K562 (cell line): ENCODE measurements around the gene ST6GAL1. TPM values are rescaled to one million over a fixed set of nuclear protein-coding genes. Genes with fewer than 3 reads are reported as not detected.
A peak's percentile ranks its signal among the peaks of the same experiment; 100 is the strongest.

ENCODE experiments used
- ATAC-seq: fragments of 200-7000 bp; cut with Tn5 transposase; 3 replicates; pipeline ENCODE4 v1.9.1; 2020; ENCODE audit warnings: moderate library complexity
- BruUV-seq: library from RNA; stranded (reverse); fragments of 400-500 nt; replicated peaks from 2 replicates; lab custom pipeline; 2021; lab: Mats Ljungman, UMichigan
- CTCF ChIA-PET: fragments of 300-600 bp; formaldehyde crosslinking; extraction: SDS; loops from one replicate; lab custom pipeline; 2021; ENCODE audit warnings: low intra/inter-chr PET ratio; lab: Yijun Ruan, JAX
- POLR2A ChIA-PET: fragments of 300-600, 350-650 bp; sonication (Branson Sonifier 250); formaldehyde crosslinking; extraction: SDS; loops from one replicate; lab custom pipeline; 2021; ENCODE audit warnings: antibody characterized with exemption, inconsistent platforms; lab: Yijun Ruan, JAX
- DNase-seq, 4 experiments: peaks; one replicate each; pipeline versions ENCODE4 v3.0.0 to v3.0.0-alpha.2; 2011 to 2018; ENCODE audit warnings: low spot score in 3 of 4, mixed read lengths in 3 of 4; ENCODE audit errors: extremely low read depth in 1 of 4
- FAIRE-seq: peaks from 2 replicates; lab custom pipeline; 2011; peaks lifted over from hg19 to GRCh38; lab: Jason Lieb, UNC
- H2AFZ ChIP-seq: 2 replicates; pipeline ENCODE4 v1.6.0; 2011; ENCODE audit warnings: low read depth, low read length, control low read depth, inconsistent platforms
- H3K27ac ChIP-seq: fragments of 200-600 bp; 3 replicates; pipeline ENCODE4 v1.8.0; 2011; ENCODE audit warnings: low read depth, mild to moderate bottlenecking, control low read depth, inconsistent platforms, low read length, moderate library complexity, mixed read lengths; ENCODE audit errors: extremely low read depth
- H3K27me3 ChIP-seq, 2 experiments: fragments of 300-600 bp in 1 of 2; 2 replicates in 1 of 2; 3 replicates in 1 of 2; pipeline versions ENCODE4 v1.6.0 to v1.8.0; 2011; ENCODE audit warnings: inconsistent platforms in 2 of 2, low read length in 2 of 2, mild to moderate bottlenecking in 1 of 2, mixed read lengths in 1 of 2, moderate library complexity in 1 of 2; ENCODE audit not compliant: control insufficient read depth in 2 of 2, insufficient read depth in 2 of 2
- H3K36me3 ChIP-seq: fragments of 300-600 bp; 3 replicates; pipeline ENCODE4 v1.8.0; 2011; ENCODE audit warnings: mild to moderate bottlenecking, low read length, inconsistent platforms; ENCODE audit not compliant: control insufficient read depth, insufficient read depth
- H3K4me1 ChIP-seq, 2 experiments: fragments of 200-600 bp in 1 of 2; replicated peaks in 1 of 2; 2 replicates in 1 of 2; 3 replicates in 1 of 2; pipeline versions ENCODE4 v1.5.1 to v1.8.0; 2011; ENCODE audit warnings: inconsistent platforms in 2 of 2, low read length in 2 of 2, mild to moderate bottlenecking in 1 of 2, mixed read lengths in 1 of 2, moderate library complexity in 1 of 2; ENCODE audit not compliant: control insufficient read depth in 2 of 2, insufficient read depth in 2 of 2
- H3K4me2 ChIP-seq: 2 replicates; pipeline ENCODE4 v1.6.1; 2011; ENCODE audit warnings: low read length, control low read depth, inconsistent platforms, mixed read lengths; ENCODE audit not compliant: insufficient read depth
- H3K4me3 ChIP-seq: fragments of 200-600 bp; sonication (generic), shearing (Covaris generic); 2 replicates; pipeline ENCODE4 v1.5.1; 2016; ENCODE audit warnings: control low read depth, inconsistent platforms
- H3K79me2 ChIP-seq: fragments of 200-600 bp; 3 replicates; pipeline ENCODE4 v1.8.0; 2011; ENCODE audit warnings: low read length, inconsistent platforms; ENCODE audit not compliant: control insufficient read depth, insufficient read depth
- H3K9ac ChIP-seq, 2 experiments: 2 replicates each; pipeline versions ENCODE4 v1.6.0 to v1.6.1; 2011; ENCODE audit warnings: low read depth in 2 of 2, low read length in 2 of 2, control low read depth in 1 of 2, inconsistent platforms in 1 of 2, mild to moderate bottlenecking in 1 of 2, mixed read lengths in 1 of 2; ENCODE audit not compliant: insufficient read depth in 1 of 2
- H3K9me1 ChIP-seq: one replicate; pipeline ENCODE4 v1.6.0; 2011; ENCODE audit warnings: inconsistent platforms, mild to moderate bottlenecking, low read length, moderate library complexity; ENCODE audit not compliant: control insufficient read depth, insufficient read depth
- H3K9me3 ChIP-seq: replicated peaks from 2 replicates; pipeline ENCODE4 v1.5.1; 2011; ENCODE audit warnings: low read depth, low read length, inconsistent platforms; ENCODE audit not compliant: control insufficient read depth, insufficient read depth
- H4K20me1 ChIP-seq: replicated peaks from 2 replicates; pipeline ENCODE4 v1.6.1; 2011; ENCODE audit warnings: low read length, inconsistent platforms, mixed read lengths; ENCODE audit not compliant: control insufficient read depth, insufficient read depth
- FOXO4 ChIP-seq: fragments of 450-650 bp; formaldehyde crosslinking; IDR thresholded peaks from 2 replicates; pipeline ENCODE4 v1.4.0; 2020; ENCODE audit warnings: mild to moderate bottlenecking, moderate library complexity
- KDM4B ChIP-seq, 2 experiments: fragments of 450-650 bp in 1 of 2; sonication (generic) in 1 of 2; IDR thresholded peaks; 2 replicates each; pipeline ENCODE4 v1.6.1; 2016 to 2017; ENCODE audit warnings: borderline replicate concordance in 2 of 2, antibody characterized with exemption in 1 of 2, low read depth in 1 of 2, mild to moderate bottlenecking in 1 of 2
- MEF2A ChIP-seq: IDR thresholded peaks from 2 replicates; pipeline ENCODE4 v1.6.1; 2011; ENCODE audit warnings: low read depth, mild to moderate bottlenecking, low read length, moderate library complexity; ENCODE audit not compliant: control insufficient read depth
- MEF2D ChIP-seq: conservative IDR thresholded peaks from 2 replicates; pipeline ENCODE4 v1.6.1; 2016; ENCODE audit warnings: low read depth, missing genetic modification characterization, missing compliant biosample characterization
- NRF1 ChIP-seq, 2 experiments: fragments of 450-650 bp; IDR thresholded peaks in 1 of 2; conservative IDR thresholded peaks in 1 of 2; 2 replicates each; pipeline ENCODE4 v1.6.1; 2014; ENCODE audit warnings: mild to moderate bottlenecking in 2 of 2
- RUNX1 ChIP-seq: sonication (generic); IDR thresholded peaks from 2 replicates; pipeline ENCODE4 v1.6.1; 2016; ENCODE audit warnings: antibody characterized with exemption, low read depth
- SMC3 ChIP-seq: conservative IDR thresholded peaks from 2 replicates; pipeline ENCODE4 v1.6.1; 2011; ENCODE audit warnings: low read depth, low read length, improper control_type of control experiment; ENCODE audit not compliant: insufficient read depth
- THRA ChIP-seq: fragments of 450-650 bp; IDR thresholded peaks from 2 replicates; pipeline ENCODE4 v1.6.1; 2017; ENCODE audit warnings: mild to moderate bottlenecking, moderate library complexity
- ZNF511 ChIP-seq: sonication (generic); formaldehyde crosslinking; IDR thresholded peaks from 2 replicates; pipeline ENCODE4 v1.8.0; 2022; ENCODE audit warnings: mild to moderate bottlenecking, missing genetic modification reagents
- in situ Hi-C: fragments of 300-500 bp; cut with MboI; formaldehyde crosslinking; loops from 4 replicates; pipeline ENCODE4 v1.15.0; 2018; ENCODE audit warnings: inconsistent platforms, mixed read lengths
- intact Hi-C: fragments of 100-400 bp; cut with micrococcal nuclease; formaldehyde crosslinking; loops from 2 replicates; pipeline ENCODE4 v1.14.2; 2022
- polyA plus RNA-seq, 8 experiments: library from polyadenylated mRNA; depleted of rRNA in 4 of 8; stranded (reverse) in 5 of 8; unstranded in 3 of 8; fragments of >200 nt; fragmentation: Nextera tagmentation in 2 of 8; fragmentation: Illumina TruSeq in 1 of 8; extraction: Ambion mirVana in 2 of 8; extraction: Trizol in 1 of 8; gene quantifications; 2 replicates each; pipeline versions ENCODE4 v1.2.1 to v1.2.3, GENCODE V29; 2011 to 2014; ENCODE audit warnings: inconsistent platforms in 1 of 8, missing spikeins in 1 of 8
- total RNA-seq, 7 experiments: library from RNA; depleted of rRNA in 6 of 7; stranded (reverse); fragments of >200 nt in 6 of 7; fragmentation: Illumina TruSeq in 2 of 7; extraction: Trizol in 2 of 7; gene quantifications; 2 replicates each; pipeline versions ENCODE4 v1.2.1 to v1.2.3, GENCODE V29; 2011 to 2021; ENCODE audit warnings: low replicate concordance in 1 of 7

The ST6GAL1 gene
- total and polyA plus RNA-seq, 9 of the 15 experiments (the other 6 are each of a cell fraction or from before 2014, with no cell fraction given): 31.9 to 145 (median 71.0) TPM

- Histone ChIP-seq H2AFZ (no peak overlapping the region), H3K9me1 (no peaks in the 10 kb centered on the region), H3K9me3 (no peaks in the 10 kb centered on the region), H3K27ac (no peak overlapping the region), H3K9ac (no peak overlapping the region), H3K4me1 (peaks cover 0 to 14% of the 10 kb centered on the region in 2 experiments; a peak in 3 of 5 replicates), H3K4me2 (no peak overlapping the region), H3K27me3 (no peaks in the 10 kb centered on the region), H4K20me1 (no peaks in the 10 kb centered on the region), H3K4me3 (no peak overlapping the region), H3K79me2 (peaks cover 26% of the 10 kb centered on the region), H3K36me3 (peaks cover 19% of the 10 kb centered on the region; the same call in 2 of the 3 replicates)
- intact Hi-C loops: no loop called here
- in situ Hi-C loops: no loop called here
- no peak for TF ChIP-seq KDM4B (IDR thresholded peaks at IDR 0.05; ENCODE audit: borderline replicate concordance in 2 of 2, low read depth in 1 of 2)
- no peak for TF ChIP-seq ZNF511 (CRISPR knock-in tag)
- no peak for TF ChIP-seq RUNX1
- no peak for TF ChIP-seq SMC3
- TF ChIP-seq NRF1 (conservative IDR thresholded peaks at IDR 0.05 in 1 of 2, IDR thresholded peaks at IDR 0.05 in 1 of 2): no peak
- TF ChIP-seq MEF2D: peak; percentile 45; the same call in 1 of the 2 replicates
- TF ChIP-seq FOXO4 (CRISPR knock-in tag): no peak
- 0 out of 2 replicates have a peak, but pooled peaks have one; percentile 24 for TF ChIP-seq MEF2A
- no peak for TF ChIP-seq THRA
- no peak for DNase-seq
- no peak for ATAC-seq
- FAIRE-seq: no peak
- ChIA-PET POLR2A (interaction anchor here (0.9 to 2.0 kb wide), 2 partner anchors 10 to 15 kb away, joined by 4 to 5 read pairs; no protein-coding TSS in a partner anchor), CTCF (no interaction called here)
- no TSS peak for BruUV-seq
Measured at GRCh38 chr3:187031934-187032333, 101.6 kb downstream of the ST6GAL1 start.
